Measurements from ENCODE around the gene GLG1.
"Not testable (repeated sequence)": the region's sequence is repeated elsewhere in the genome, so short reads cannot be mapped to it uniquely, and the experiment has no call there.

- TF ChIP-seq CTCF (IDR thresholded peaks at IDR 0.05); MAX (IDR thresholded peaks at IDR 0.05); POLR2A (IDR thresholded peaks at IDR 0.05; ENCODE audit: low read length); ZNF302 (CRISPR knock-in tag; IDR thresholded peaks at IDR 0.05); SREBF2 (IDR thresholded peaks at IDR 0.05); EP300 (IDR thresholded peaks at IDR 0.05); REST (IDR thresholded peaks at IDR 0.05); ZC3H11A (IDR thresholded peaks at IDR 0.05): not testable (repeated sequence)
These were observed 69.2 kb downstream of the GLG1 start for GRCh38 chr16:74537746-74538145.

All from A549 (cell line).